ENCODE results near the gene CTSW.

Gene CTSW

GRCh38 chr11:65850217-65851082, 29.2 kb upstream of the CTSW start:
- H3K4me1 ChIP-seq (ENCODE audit: control insufficient read depth in 1 of 2, insufficient read depth in 2 of 2, low read length in 2 of 2), result peaks cover 0 to 5% of the 10 kb centered on the region in 2 donors
- peaks cover 25 to 51% of the 10 kb centered on the region in 2 donors for H3K36me3 ChIP-seq (ENCODE audit: control insufficient read depth in 1 of 2, insufficient read depth in 2 of 2, low read length in 2 of 2)
- peaks cover 0 to 2% of the 10 kb centered on the region in 2 donors for H3K9me3 ChIP-seq (ENCODE audit: control insufficient read depth in 1 of 2, low read length in 2 of 2)
- no peak overlapping the region for H3K4me3 ChIP-seq (ENCODE audit: low read depth in 1 of 2, low read length in 2 of 2)
- H3K27ac ChIP-seq (ENCODE audit: low read length), result no peak overlapping the region
- H3K27me3 ChIP-seq (ENCODE audit: low read depth, low read length), result no peaks in the 10 kb centered on the region

DNA sequence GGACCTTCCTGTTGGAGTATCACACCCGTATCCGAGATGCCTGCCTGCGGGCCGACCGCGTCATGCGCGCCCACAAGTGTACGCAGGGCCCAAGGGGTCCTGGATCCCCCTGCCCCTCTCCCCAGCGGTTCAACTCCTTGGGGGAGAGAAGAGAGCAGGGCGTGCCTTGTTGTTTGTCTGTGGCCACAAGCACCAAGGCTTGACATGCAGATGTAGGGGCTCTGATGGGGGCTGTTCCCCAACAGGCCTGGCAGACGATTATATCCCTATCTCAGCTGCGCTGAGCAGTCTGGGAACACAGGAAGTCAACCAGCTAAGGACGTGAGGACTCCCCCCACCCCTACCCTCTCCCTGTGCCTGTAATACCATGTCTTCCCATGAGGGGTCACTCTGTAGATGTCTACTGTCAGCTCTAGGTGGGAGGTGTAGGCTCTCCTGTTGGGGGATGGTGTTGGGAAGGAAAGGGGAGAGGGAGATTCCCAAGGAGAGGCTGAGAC, 28.5 kb upstream of the CTSW start:
- peaks cover 0 to 12% of the 10 kb centered on the region in 2 donors for H3K4me1 ChIP-seq (ENCODE audit: control insufficient read depth in 1 of 2, insufficient read depth in 2 of 2, low read length in 2 of 2)
- H3K27ac ChIP-seq (ENCODE audit: low read length), result no peak overlapping the region
- H3K36me3 ChIP-seq (ENCODE audit: control insufficient read depth in 1 of 2, insufficient read depth in 2 of 2, low read length in 2 of 2), result peaks cover 31 to 58% of the 10 kb centered on the region in 2 donors
- H3K4me3 ChIP-seq (ENCODE audit: low read depth in 1 of 2, low read length in 2 of 2), result no peak overlapping the region
- H3K27me3 ChIP-seq (ENCODE audit: low read depth, low read length), result no peaks in the 10 kb centered on the region
- peaks cover 0 to 2% of the 10 kb centered on the region in 2 donors for H3K9me3 ChIP-seq (ENCODE audit: control insufficient read depth in 1 of 2, low read length in 2 of 2)

- peaks cover 31 to 59% of the 10 kb centered on the region in 2 donors for H3K36me3 ChIP-seq (ENCODE audit: control insufficient read depth in 1 of 2, insufficient read depth in 2 of 2, low read length in 2 of 2)
- H3K4me3 ChIP-seq (ENCODE audit: low read depth in 1 of 2, low read length in 2 of 2), result no peak overlapping the region
- H3K27me3 ChIP-seq (ENCODE audit: low read depth, low read length), result no peaks in the 10 kb centered on the region
- peaks cover 0 to 2% of the 10 kb centered on the region in 2 donors for H3K9me3 ChIP-seq (ENCODE audit: control insufficient read depth in 1 of 2, low read length in 2 of 2)
- H3K4me1 ChIP-seq (ENCODE audit: control insufficient read depth in 1 of 2, insufficient read depth in 2 of 2, low read length in 2 of 2), result peaks cover 0 to 19% of the 10 kb centered on the region in 2 donors
- H3K27ac ChIP-seq (ENCODE audit: low read length), result no peak overlapping the region
Observed at GRCh38 chr11:65851811-65852507, 27.7 kb upstream of the CTSW start.

GRCh38 chr11:65852508-65853245, 27.0 kb upstream of the CTSW start:
- Histone ChIP-seq H3K36me3 (ENCODE audit: control insufficient read depth in 1 of 2, insufficient read depth in 2 of 2, low read length in 2 of 2) (peaks cover 31 to 64% of the 10 kb centered on the region in 2 donors), H3K27me3 (ENCODE audit: low read depth, low read length) (no peaks in the 10 kb centered on the region), H3K27ac (ENCODE audit: low read length) (peak overlapping the region; percentile 69), H3K4me1 (ENCODE audit: control insufficient read depth in 1 of 2, insufficient read depth in 2 of 2, low read length in 2 of 2) (peaks cover 0 to 19% of the 10 kb centered on the region in 2 donors), H3K9me3 (ENCODE audit: control insufficient read depth in 1 of 2, low read length in 2 of 2) (peaks cover 0 to 2% of the 10 kb centered on the region in 2 donors), H3K4me3 (ENCODE audit: low read depth in 1 of 2, low read length in 2 of 2) (no peak overlapping the region)

DNA sequence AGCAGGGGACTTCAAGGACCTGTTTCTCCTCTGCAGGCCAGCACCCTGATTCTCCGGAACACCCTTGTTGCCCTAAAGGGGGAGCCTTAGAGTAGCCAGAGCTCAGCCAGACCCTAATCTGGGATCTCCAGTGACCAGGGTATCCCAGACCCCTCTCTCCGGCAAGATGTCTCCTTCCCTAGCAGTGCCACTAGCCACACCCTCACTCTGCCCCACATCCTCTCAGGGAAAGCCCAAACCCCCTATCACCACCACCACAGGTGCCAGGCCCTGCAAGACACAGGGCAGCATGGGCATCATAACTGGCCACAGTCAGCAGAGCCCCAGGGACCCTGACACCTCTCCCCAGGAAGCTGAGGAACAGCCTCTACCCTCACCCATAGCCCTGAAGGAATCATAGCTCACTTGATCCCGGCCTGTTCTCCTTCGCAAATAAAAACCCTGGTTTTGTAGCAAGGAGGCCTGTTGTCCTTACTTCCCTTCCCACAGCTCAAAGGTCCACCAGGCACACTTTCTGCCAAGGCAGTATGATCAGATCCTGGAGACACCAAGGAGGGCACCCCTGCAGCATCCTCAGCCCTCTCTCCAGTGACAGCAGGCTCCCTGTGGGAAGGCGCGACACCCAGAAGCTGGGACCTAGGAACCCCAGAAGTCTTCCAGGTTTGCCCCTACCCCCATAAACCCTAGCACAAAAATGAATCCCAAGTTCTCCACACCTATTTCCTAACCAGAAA, 26.2 kb upstream of the CTSW start:
- peaks cover 31 to 64% of the 10 kb centered on the region in 2 donors for H3K36me3 ChIP-seq (ENCODE audit: control insufficient read depth in 1 of 2, insufficient read depth in 2 of 2, low read length in 2 of 2)
- H3K27me3 ChIP-seq (ENCODE audit: low read depth, low read length), result no peaks in the 10 kb centered on the region
- peak overlapping the region; percentile 69 for H3K27ac ChIP-seq (ENCODE audit: low read length)
- peaks cover 0 to 2% of the 10 kb centered on the region in 2 donors for H3K9me3 ChIP-seq (ENCODE audit: control insufficient read depth in 1 of 2, low read length in 2 of 2)
- H3K4me3 ChIP-seq (ENCODE audit: low read depth in 1 of 2, low read length in 2 of 2), result no peak overlapping the region
- peaks cover 0 to 19% of the 10 kb centered on the region in 2 donors for H3K4me1 ChIP-seq (ENCODE audit: control insufficient read depth in 1 of 2, insufficient read depth in 2 of 2, low read length in 2 of 2)

DNA sequence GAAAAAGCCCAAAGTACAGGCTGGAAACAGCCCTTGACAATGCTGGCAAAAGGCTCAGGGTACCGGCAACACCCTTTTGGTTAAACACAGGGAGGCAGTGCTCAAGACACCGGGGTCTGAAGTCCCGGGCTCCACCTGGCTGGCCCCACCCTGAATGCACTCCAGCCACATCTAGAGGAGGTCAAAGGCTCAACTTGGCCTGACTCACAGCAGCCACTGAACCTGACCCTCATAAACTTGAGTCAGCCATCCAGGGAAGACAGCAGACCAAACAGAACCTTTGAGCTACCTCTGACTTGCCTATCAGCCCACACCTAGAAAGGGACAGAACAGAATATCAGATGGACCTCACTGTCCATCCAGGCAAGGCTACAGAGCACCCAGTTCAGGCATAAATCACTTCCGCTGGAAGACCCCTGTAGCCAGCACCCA, 25.5 kb upstream of the CTSW start:
- Histone ChIP-seq H3K27ac (ENCODE audit: low read length) (peak overlapping the region; percentile 69), H3K36me3 (ENCODE audit: control insufficient read depth in 1 of 2, insufficient read depth in 2 of 2, low read length in 2 of 2) (peaks cover 31 to 64% of the 10 kb centered on the region in 2 donors), H3K9me3 (ENCODE audit: control insufficient read depth in 1 of 2, low read length in 2 of 2) (peaks cover 0 to 2% of the 10 kb centered on the region in 2 donors), H3K4me1 (ENCODE audit: control insufficient read depth in 1 of 2, insufficient read depth in 2 of 2, low read length in 2 of 2) (peaks cover 0 to 19% of the 10 kb centered on the region in 2 donors), H3K4me3 (ENCODE audit: low read depth in 1 of 2, low read length in 2 of 2) (no peak overlapping the region), H3K27me3 (ENCODE audit: low read depth, low read length) (no peaks in the 10 kb centered on the region)

DNA sequence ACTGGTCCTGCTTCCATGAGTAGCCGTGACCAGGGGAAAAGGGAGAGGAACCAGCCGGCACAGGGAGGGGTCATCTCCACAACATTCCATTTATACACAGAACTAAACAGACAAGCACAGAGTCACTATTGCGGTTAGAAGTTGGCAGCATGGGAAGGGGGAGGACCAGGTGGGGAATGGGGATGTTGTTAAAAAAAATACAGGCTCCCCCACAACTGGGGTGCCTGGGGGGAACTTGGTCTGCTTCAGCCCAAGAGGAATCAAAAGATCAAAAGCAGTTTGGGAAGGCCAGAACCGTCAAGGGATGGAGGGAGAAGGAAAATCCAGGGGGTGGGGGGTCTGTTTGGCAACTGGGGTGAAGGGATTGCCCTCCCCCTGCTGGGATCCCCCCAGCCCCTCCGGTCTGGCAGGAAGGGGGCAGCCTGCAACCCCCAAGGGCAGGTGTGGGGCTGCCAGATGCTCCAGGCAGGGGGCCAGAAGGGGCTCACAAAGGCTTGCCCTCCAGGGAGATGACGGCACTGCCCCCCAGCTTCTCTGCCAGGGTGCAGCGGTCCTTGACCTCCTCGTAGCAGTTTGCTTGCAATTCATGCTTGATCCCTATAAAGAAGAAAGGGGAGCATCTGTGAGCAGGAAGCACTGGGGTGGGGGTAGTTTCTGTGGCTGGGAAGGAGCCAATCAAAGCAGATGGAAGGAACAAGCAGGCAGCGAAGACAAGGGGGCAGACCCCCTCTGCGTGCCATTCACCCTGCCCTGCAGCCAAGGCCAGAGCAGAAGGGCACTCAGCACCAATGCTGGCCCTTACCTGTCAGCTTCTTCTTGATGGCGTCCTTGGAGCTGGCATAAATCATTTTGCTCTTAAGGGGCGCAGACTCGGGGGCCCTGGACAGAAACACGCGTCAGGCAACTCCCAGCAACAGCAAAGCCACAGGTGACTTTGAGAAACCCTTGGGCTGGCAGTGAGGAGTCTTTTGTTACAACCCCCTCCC, 24.5 kb upstream of the CTSW start:
- H3K4me1 ChIP-seq (ENCODE audit: control insufficient read depth in 1 of 2, insufficient read depth in 2 of 2, low read length in 2 of 2), result peaks cover 0 to 19% of the 10 kb centered on the region in 2 donors
- H3K4me3 ChIP-seq (ENCODE audit: low read depth in 1 of 2, low read length in 2 of 2), result peak overlapping the region in 1 of 2 donors; percentile 97
- peaks cover 0 to 2% of the 10 kb centered on the region in 2 donors for H3K9me3 ChIP-seq (ENCODE audit: control insufficient read depth in 1 of 2, low read length in 2 of 2)
- peaks cover 31 to 64% of the 10 kb centered on the region in 2 donors for H3K36me3 ChIP-seq (ENCODE audit: control insufficient read depth in 1 of 2, insufficient read depth in 2 of 2, low read length in 2 of 2)
- H3K27ac ChIP-seq (ENCODE audit: low read length), result peak overlapping the region; percentile 95
- H3K27me3 ChIP-seq (ENCODE audit: low read depth, low read length), result no peaks in the 10 kb centered on the region

- peak overlapping the region; percentile 92 to 97 for H3K4me3 ChIP-seq (ENCODE audit: low read depth in 1 of 2, low read length in 2 of 2)
- peaks cover 0 to 2% of the 10 kb centered on the region in 2 donors for H3K9me3 ChIP-seq (ENCODE audit: control insufficient read depth in 1 of 2, low read length in 2 of 2)
- peak overlapping the region; percentile 95 for H3K27ac ChIP-seq (ENCODE audit: low read length)
- H3K36me3 ChIP-seq (ENCODE audit: control insufficient read depth in 1 of 2, insufficient read depth in 2 of 2, low read length in 2 of 2), result peaks cover 31 to 62% of the 10 kb centered on the region in 2 donors
- H3K27me3 ChIP-seq (ENCODE audit: low read depth, low read length), result no peaks in the 10 kb centered on the region
- peaks cover 0 to 19% of the 10 kb centered on the region in 2 donors for H3K4me1 ChIP-seq (ENCODE audit: control insufficient read depth in 1 of 2, insufficient read depth in 2 of 2, low read length in 2 of 2)
Observed at GRCh38 chr11:65855927-65856363, 23.7 kb upstream of the CTSW start.

- Histone ChIP-seq H3K27ac (ENCODE audit: low read length) (peak overlapping the region; percentile 95), H3K36me3 (ENCODE audit: control insufficient read depth in 1 of 2, insufficient read depth in 2 of 2, low read length in 2 of 2) (peaks cover 31 to 59% of the 10 kb centered on the region in 2 donors), H3K4me1 (ENCODE audit: control insufficient read depth in 1 of 2, insufficient read depth in 2 of 2, low read length in 2 of 2) (peaks cover 0 to 28% of the 10 kb centered on the region in 2 donors)
Observed at GRCh38 chr11:65856689-65857499, 22.7 kb upstream of the CTSW start.

More at GRCh38 chr11:65856689-65857499, 22.7 kb upstream of the CTSW start:
- Histone ChIP-seq H3K4me3 (ENCODE audit: low read depth in 1 of 2, low read length in 2 of 2) (peak overlapping the region; percentile 92 to 97), H3K9me3 (ENCODE audit: control insufficient read depth in 1 of 2, low read length in 2 of 2) (no peaks in the 10 kb centered on the region), H3K27me3 (ENCODE audit: low read depth, low read length) (no peaks in the 10 kb centered on the region)

All from muscle layer of duodenum (tissue), 2 donors.